Endothelial cell (in vitro differentiated cells): ENCODE results near the gene PPP2R3B. TPM values are rescaled to one million over a fixed set of nuclear protein-coding genes. Genes with fewer than 3 reads are reported as not detected.

ENCODE experiments used
- DNase-seq: peaks from one replicate; pipeline ENCODE4 v3.0.0; 2021; ENCODE audit warnings: low spot score
- H3K27ac Mint-ChIP-seq: one replicate; pipeline ENCODE4 v1.8.0; 2021; ENCODE audit warnings: mixed read lengths, inconsistent platforms; ENCODE audit not compliant: unreplicated experiment
- H3K27me3 Mint-ChIP-seq: one replicate; pipeline ENCODE4 v1.8.0; 2021; ENCODE audit warnings: mild to moderate bottlenecking, moderate library complexity, mixed read lengths, inconsistent platforms; ENCODE audit not compliant: unreplicated experiment
- H3K36me3 Mint-ChIP-seq: one replicate; pipeline ENCODE4 v1.8.0; 2021; ENCODE audit warnings: mild to moderate bottlenecking, low read depth, mixed read lengths, inconsistent platforms; ENCODE audit not compliant: unreplicated experiment
- H3K4me1 Mint-ChIP-seq: one replicate; pipeline ENCODE4 v1.8.0; 2021; ENCODE audit warnings: mild to moderate bottlenecking, mixed read lengths, inconsistent platforms; ENCODE audit not compliant: unreplicated experiment
- H3K4me3 Mint-ChIP-seq: one replicate; pipeline ENCODE4 v1.8.0; 2021; ENCODE audit warnings: mild to moderate bottlenecking, mixed read lengths, inconsistent platforms; ENCODE audit not compliant: unreplicated experiment
- H3K9me3 Mint-ChIP-seq: one replicate; pipeline ENCODE4 v1.8.0; 2021; ENCODE audit warnings: mixed read lengths, inconsistent platforms; ENCODE audit not compliant: unreplicated experiment
- total RNA-seq: library from RNA; stranded (reverse); fragmentation: NEBNext Ultra II Directional; extraction: Animal tissue kit (Norgen Biotek cat#: 25700); gene quantifications from one replicate; pipeline ENCODE4 v1.2.1, GENCODE V29; 2021; ENCODE audit not compliant: unreplicated experiment
- TF ChIP-seq, protein P1 (sequence below): fragments of 200-600 bp; sonication (generic); IDR thresholded peaks from one replicate; pipeline ENCODE4 v1.5.0; 2021; ENCODE audit warnings: antibody characterized with exemption; ENCODE audit not compliant: unreplicated experiment

Gene PPP2R3B
- total RNA-seq, 1 donor from 2014 or later: 44.0 TPM

- H3K27ac Mint-ChIP-seq: no peak overlapping the region
- no peak for DNase-seq
Observed at GRCh38 chrX:288561-288991, 98.1 kb downstream of the PPP2R3B start.

DNA sequence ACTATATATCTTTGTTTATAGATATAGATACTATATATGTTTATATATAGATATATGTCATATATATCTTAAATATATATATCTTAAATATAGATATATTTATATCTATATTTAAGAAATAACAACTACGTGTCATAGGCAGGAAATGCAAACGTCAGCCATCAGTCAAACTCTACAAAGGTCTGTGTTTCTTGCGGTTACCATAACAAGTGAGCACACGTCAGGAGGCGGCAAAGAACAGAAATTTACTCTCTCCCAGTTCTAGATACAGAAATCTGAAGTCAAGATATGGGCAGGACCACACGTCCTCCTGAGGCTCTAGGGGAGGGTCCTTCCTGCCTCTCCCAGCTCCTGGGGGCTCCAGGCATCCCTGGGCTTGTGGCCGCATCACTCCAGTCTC lies 99.0 kb downstream of the PPP2R3B start:
- Mint-ChIP-seq H3K4me3 (no peak overlapping the region), H3K4me1 (no peaks in the 10 kb centered on the region), H3K27me3 (no peaks in the 10 kb centered on the region), H3K27ac (no peak overlapping the region), H3K9me3 (no peaks in the 10 kb centered on the region), H3K36me3 (peaks cover 7% of the 10 kb centered on the region)
- DNase-seq: no peak
- TF ChIP-seq, protein P1, sequence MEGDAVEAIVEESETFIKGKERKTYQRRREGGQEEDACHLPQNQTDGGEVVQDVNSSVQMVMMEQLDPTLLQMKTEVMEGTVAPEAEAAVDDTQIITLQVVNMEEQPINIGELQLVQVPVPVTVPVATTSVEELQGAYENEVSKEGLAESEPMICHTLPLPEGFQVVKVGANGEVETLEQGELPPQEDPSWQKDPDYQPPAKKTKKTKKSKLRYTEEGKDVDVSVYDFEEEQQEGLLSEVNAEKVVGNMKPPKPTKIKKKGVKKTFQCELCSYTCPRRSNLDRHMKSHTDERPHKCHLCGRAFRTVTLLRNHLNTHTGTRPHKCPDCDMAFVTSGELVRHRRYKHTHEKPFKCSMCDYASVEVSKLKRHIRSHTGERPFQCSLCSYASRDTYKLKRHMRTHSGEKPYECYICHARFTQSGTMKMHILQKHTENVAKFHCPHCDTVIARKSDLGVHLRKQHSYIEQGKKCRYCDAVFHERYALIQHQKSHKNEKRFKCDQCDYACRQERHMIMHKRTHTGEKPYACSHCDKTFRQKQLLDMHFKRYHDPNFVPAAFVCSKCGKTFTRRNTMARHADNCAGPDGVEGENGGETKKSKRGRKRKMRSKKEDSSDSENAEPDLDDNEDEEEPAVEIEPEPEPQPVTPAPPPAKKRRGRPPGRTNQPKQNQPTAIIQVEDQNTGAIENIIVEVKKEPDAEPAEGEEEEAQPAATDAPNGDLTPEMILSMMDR: no peak

More at GRCh38 chrX:288561-288991, 98.1 kb downstream of the PPP2R3B start:
- Mint-ChIP-seq H3K36me3 (peaks cover 10% of the 10 kb centered on the region), H3K9me3 (no peaks in the 10 kb centered on the region), H3K4me3 (no peak overlapping the region), H3K27me3 (no peaks in the 10 kb centered on the region), H3K4me1 (no peaks in the 10 kb centered on the region)
- TF ChIP-seq, protein P1: no peak

DNA sequence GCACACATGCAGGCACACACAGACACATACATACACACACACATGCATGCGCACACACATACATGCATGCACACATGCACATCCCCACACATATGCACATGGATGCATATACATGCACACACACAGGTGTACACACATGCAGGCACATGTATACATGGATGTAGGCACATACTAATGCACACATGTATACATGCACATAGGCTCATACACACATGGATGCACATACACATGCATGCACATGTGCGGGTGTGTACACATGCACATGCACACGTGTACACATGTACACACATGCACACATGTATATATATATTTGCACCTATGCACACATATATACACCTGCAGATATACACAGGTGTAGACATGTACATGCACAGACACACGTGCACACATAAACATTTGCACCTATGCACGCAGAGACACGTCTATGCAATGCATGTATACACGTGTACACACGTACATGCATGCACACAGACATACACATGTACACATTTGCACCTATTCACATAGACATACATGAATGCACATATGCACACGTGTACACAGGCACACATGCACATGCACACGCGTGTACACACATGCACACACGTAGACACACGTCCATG lies 101.5 kb downstream of the PPP2R3B start:
- H3K9me3 Mint-ChIP-seq: no peaks in the 10 kb centered on the region
- H3K36me3 Mint-ChIP-seq: peaks cover 7% of the 10 kb centered on the region
- no peak overlapping the region for H3K27ac Mint-ChIP-seq

More for the DNA sequence above, 101.5 kb downstream of the PPP2R3B start:
- H3K27me3 Mint-ChIP-seq: no peaks in the 10 kb centered on the region
- H3K4me1 Mint-ChIP-seq: peaks cover 3% of the 10 kb centered on the region
- H3K4me3 Mint-ChIP-seq: peak overlapping the region; percentile 11
- no peak for DNase-seq
- TF ChIP-seq, protein P1: no peak

Other genes starting within 250 kb of the PPP2R3B start
- 21.7 TPM for gene PLCXD1, start 105.5 kb downstream of the PPP2R3B start, total RNA-seq
- 47.2 TPM for gene GTPBP6, start 68.1 kb downstream of the PPP2R3B start, total RNA-seq
- not detected for gene SHOX, start 243.9 kb upstream of the PPP2R3B start, total RNA-seq